Esophagus muscularis mucosa (tissue), 4 donors: ENCODE results near the gene ALG13. TPM values are rescaled to one million over a fixed set of nuclear protein-coding genes. Genes with fewer than 3 reads are reported as not detected.
"Not testable (repeated sequence)": the region's sequence is repeated elsewhere in the genome, so short reads cannot be mapped to it uniquely, and the experiment has no call there.

Source experiments
- DNase-seq: peaks from one replicate; pipeline ENCODE4 v3.0.0-alpha.2; 2017; ENCODE audit errors: extremely low spot score
- H3K27ac ChIP-seq, 4 donors: fragments of 200-600 bp; sonication (generic); replicated peaks in 1 of 4; 1 replicate in 3 of 4; 2 replicates in 1 of 4; pipeline ENCODE4 v1.5.1; 2016 to 2019; ENCODE audit warnings: mild to moderate bottlenecking in 1 of 4
- H3K27me3 ChIP-seq, 4 donors: fragments of 200-600 bp; sonication (generic); one replicate each; pipeline versions ENCODE4 v1.5.1 to v1.6.0; 2016 to 2019
- H3K36me3 ChIP-seq, 4 donors: fragments of 200-600 bp; sonication (generic); one replicate each; pipeline ENCODE4 v1.5.1; 2016 to 2019
- H3K4me1 ChIP-seq, 4 donors: fragments of 200-600 bp; sonication (generic); one replicate each; pipeline ENCODE4 v1.5.1; 2016 to 2019
- H3K4me3 ChIP-seq, 4 donors: fragments of 200-600 bp; sonication (generic); 1 replicate in 2 of 4; 2 replicates in 2 of 4; pipeline ENCODE4 v1.5.1; 2016 to 2019; ENCODE audit warnings: mild to moderate bottlenecking in 4 of 4, moderate library complexity in 1 of 4
- H3K9me3 ChIP-seq, 4 donors: fragments of 200-600 bp; sonication (generic); 1 replicate in 3 of 4; 2 replicates in 1 of 4; pipeline ENCODE4 v1.5.1; 2016 to 2019
- CTCF ChIP-seq, 3 experiments: fragments of 200-600 bp in 2 of 3; fragments of 450-650 bp in 1 of 3; sonication (generic) in 2 of 3; IDR thresholded peaks; one replicate each; pipeline ENCODE4 v1.5.1; 2017 to 2019; ENCODE audit warnings: antibody characterized with exemption in 3 of 3, mild to moderate bottlenecking in 2 of 3, moderate library complexity in 1 of 3
- EP300 ChIP-seq: sonication (generic); formaldehyde crosslinking; IDR thresholded peaks from one replicate; pipeline ENCODE4 v1.6.1; 2017; ENCODE audit warnings: antibody characterized with exemption
- POLR2A ChIP-seq: fragments of 450-650 bp; IDR thresholded peaks from one replicate; pipeline ENCODE4 v1.6.1; 2017; ENCODE audit warnings: antibody characterized with exemption, moderate library complexity, mild to moderate bottlenecking, low read depth
- POLR2AphosphoS5 ChIP-seq, 2 donors: sonication (generic); formaldehyde crosslinking; IDR thresholded peaks; one replicate each; pipeline ENCODE4 v1.6.1; 2017; ENCODE audit warnings: antibody characterized with exemption in 2 of 2
- WGBS: methylation state at CpG from one replicate; pipeline ENCODE4 v1.1.5; 2018; 5-methylcytosine and 5-hydroxymethylcytosine counted together
- intact Hi-C: fragments of 100-400 bp; cut with DNase I; formaldehyde crosslinking; loops from one replicate; pipeline ENCODE4 v1.15.1; 2023
- total RNA-seq, 4 donors: library from RNA; depleted of rRNA; stranded (reverse); fragments of >200 nt; gene quantifications; one replicate each; pipeline versions ENCODE4 v1.1.0 to v1.2.1, GENCODE V29; 2016

The ALG13 gene
- total RNA-seq: 10 to 100 TPM; 24.8 to 57.7 (median 34.2) TPM

- peak; percentile 95 for DNase-seq
- TF ChIP-seq POLR2AphosphoS5 (IDR thresholded peaks at IDR 0.05) (peak; percentile 71 to 89), CTCF (IDR thresholded peaks at IDR 0.05) (peak; percentile 52 to 72 (median 57)), EP300 (peak; percentile 19), POLR2A (peak; percentile 31)
- Histone ChIP-seq H3K9me3 (no peaks in the 10 kb centered on the region), H3K27me3 (no peaks in the 10 kb centered on the region), H3K4me1 (peaks cover 0 to 19% (median 13%) of the 10 kb centered on the region in 4 donors), H3K36me3 (peaks cover 0 to 19% (median 9%) of the 10 kb centered on the region in 4 donors), H3K4me3 (peak within 1 kb of the TSS; percentile 73 to 83 (median 78)), H3K27ac (peak within 1 kb of the TSS; percentile 94 to 99 (median 98))
- 18% methylated on average over 47 of the region's 69 CpGs for WGBS
- intact Hi-C loops: no loop called here
Observed at GRCh38 chrX:111680988-111681779, at the start of gene ALG13. ALG13 (plus strand) TSS chrX:111681170; CDS start chrX:111681219, 49 bp downstream.

GRCh38 chrX:111634823-111635729, 45.9 kb upstream of the ALG13 start:
- TF ChIP-seq POLR2A: no peak
- TF ChIP-seq CTCF (IDR thresholded peaks at IDR 0.05): no peak
- TF ChIP-seq EP300: no peak
- no peak for TF ChIP-seq POLR2AphosphoS5 (IDR thresholded peaks at IDR 0.05)
- Histone ChIP-seq H3K4me1 (no peaks in the 10 kb centered on the region), H3K27ac (no peak overlapping the region), H3K4me3 (no peak overlapping the region), H3K9me3 (no peaks in the 10 kb centered on the region), H3K27me3 (peaks cover 0 to 3% (median 0%) of the 10 kb centered on the region in 4 donors), H3K36me3 (no peaks in the 10 kb centered on the region)
- intact Hi-C loops: no loop called here
- WGBS: 89% methylated on average over 1 of the region's 1 CpG
- DNase-seq: no peak

- H3K4me1 ChIP-seq: no peaks in the 10 kb centered on the region
- H3K27ac ChIP-seq: no peak overlapping the region
- no peaks in the 10 kb centered on the region for H3K36me3 ChIP-seq
- H3K9me3 ChIP-seq: no peaks in the 10 kb centered on the region
- no peak overlapping the region for H3K4me3 ChIP-seq
- 76% methylated on average over 3 of the region's 3 CpGs for WGBS
- TF ChIP-seq POLR2A (no peak), CTCF (IDR thresholded peaks at IDR 0.05) (no peak), EP300 (no peak), POLR2AphosphoS5 (IDR thresholded peaks at IDR 0.05) (no peak)
- intact Hi-C loops: no loop called here
- peaks cover 0 to 5% (median 0%) of the 10 kb centered on the region in 4 donors for H3K27me3 ChIP-seq
- DNase-seq: no peak
Observed at GRCh38 chrX:111641969-111642368, 39.0 kb upstream of the ALG13 start.

GRCh38 chrX:111645165-111645564, 35.8 kb upstream of the ALG13 start:
- WGBS: 85% methylated on average over 3 of the region's 3 CpGs
- H3K36me3 ChIP-seq, intact Hi-C loops, H3K9me3 ChIP-seq, H3K27me3 ChIP-seq, H3K27ac ChIP-seq, H3K4me3 ChIP-seq, H3K4me1 ChIP-seq, DNase-seq: not testable (repeated sequence)

- TF ChIP-seq CTCF (IDR thresholded peaks at IDR 0.05) (no peak), EP300 (no peak), POLR2A (no peak), POLR2AphosphoS5 (IDR thresholded peaks at IDR 0.05) (no peak)
- H3K27ac ChIP-seq: no peak overlapping the region
- no peaks in the 10 kb centered on the region for H3K36me3 ChIP-seq
- no peaks in the 10 kb centered on the region for H3K4me1 ChIP-seq
- H3K4me3 ChIP-seq: no peak overlapping the region
- peaks cover 0 to 5% (median 0%) of the 10 kb centered on the region in 4 donors for H3K27me3 ChIP-seq
- H3K9me3 ChIP-seq: peaks cover 0 to 7% (median 0%) of the 10 kb centered on the region in 4 donors
- no peak for DNase-seq
- intact Hi-C loops: no loop called here
Observed at GRCh38 chrX:111645607-111646006, 35.4 kb upstream of the ALG13 start.
